ENCODE results near the gene OPN3. TPM values are rescaled to one million over a fixed set of nuclear protein-coding genes. Genes with fewer than 3 reads are reported as not detected.

The OPN3 gene
- total RNA-seq, 1 donor from 2014 or later: 29.8 TPM

DNA sequence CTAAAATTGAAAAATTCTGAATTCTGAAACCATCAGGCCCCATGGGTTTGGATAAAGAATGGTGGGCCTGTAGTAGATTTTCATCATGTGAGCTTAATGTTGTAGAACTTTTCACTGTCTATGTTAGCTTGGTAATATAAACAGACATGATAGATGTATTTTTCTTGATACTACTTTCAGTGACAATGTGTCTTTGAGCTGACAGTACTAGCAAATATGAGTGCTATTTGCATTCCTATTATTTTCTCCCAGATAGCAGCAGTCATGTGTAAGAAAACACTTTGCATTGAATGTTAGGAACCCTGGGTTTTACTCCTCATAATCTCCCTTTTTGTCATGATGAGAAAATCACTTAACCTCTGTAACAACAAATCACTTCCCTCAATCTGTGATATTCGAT, 89.9 kb downstream of the OPN3 start:
- no peaks in the 10 kb centered on the region for H3K27me3 ChIP-seq (ENCODE audit: control insufficient read depth, insufficient read depth, low read length)
- TF ChIP-seq, protein P1, sequence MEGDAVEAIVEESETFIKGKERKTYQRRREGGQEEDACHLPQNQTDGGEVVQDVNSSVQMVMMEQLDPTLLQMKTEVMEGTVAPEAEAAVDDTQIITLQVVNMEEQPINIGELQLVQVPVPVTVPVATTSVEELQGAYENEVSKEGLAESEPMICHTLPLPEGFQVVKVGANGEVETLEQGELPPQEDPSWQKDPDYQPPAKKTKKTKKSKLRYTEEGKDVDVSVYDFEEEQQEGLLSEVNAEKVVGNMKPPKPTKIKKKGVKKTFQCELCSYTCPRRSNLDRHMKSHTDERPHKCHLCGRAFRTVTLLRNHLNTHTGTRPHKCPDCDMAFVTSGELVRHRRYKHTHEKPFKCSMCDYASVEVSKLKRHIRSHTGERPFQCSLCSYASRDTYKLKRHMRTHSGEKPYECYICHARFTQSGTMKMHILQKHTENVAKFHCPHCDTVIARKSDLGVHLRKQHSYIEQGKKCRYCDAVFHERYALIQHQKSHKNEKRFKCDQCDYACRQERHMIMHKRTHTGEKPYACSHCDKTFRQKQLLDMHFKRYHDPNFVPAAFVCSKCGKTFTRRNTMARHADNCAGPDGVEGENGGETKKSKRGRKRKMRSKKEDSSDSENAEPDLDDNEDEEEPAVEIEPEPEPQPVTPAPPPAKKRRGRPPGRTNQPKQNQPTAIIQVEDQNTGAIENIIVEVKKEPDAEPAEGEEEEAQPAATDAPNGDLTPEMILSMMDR (IDR thresholded peaks at IDR 0.05; ENCODE audit: insufficient read depth, low read length, poor library complexity, severe bottlenecking): no peak
- no peak for DNase-seq (ENCODE audit: low read depth)
- no peaks in the 10 kb centered on the region for H3K36me3 ChIP-seq (ENCODE audit: control insufficient read depth, insufficient read depth, low read length)
- H3K4me3 ChIP-seq (ENCODE audit: low read depth, low read length): no peak overlapping the region

DNA sequence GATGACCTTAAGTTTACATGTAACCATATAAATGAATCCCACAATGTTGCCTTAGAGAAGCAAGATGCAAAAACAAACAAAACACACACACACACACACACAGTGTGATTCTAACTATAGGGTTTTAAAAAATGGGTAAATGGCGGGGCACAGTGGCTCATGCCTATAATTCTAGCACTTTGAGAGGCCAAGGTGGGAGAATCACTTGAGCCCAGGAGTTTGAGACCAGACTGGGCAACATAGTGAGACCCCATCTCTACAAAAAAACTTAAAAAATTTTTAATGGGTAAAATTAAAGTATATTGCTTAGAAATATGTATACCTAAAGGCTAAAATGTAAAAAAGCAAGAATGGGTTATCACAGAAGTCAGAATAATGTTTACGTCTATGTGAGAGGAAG, 92.2 kb downstream of the OPN3 start:
- TF ChIP-seq, protein P1 (IDR thresholded peaks at IDR 0.05; ENCODE audit: insufficient read depth, low read length, poor library complexity, severe bottlenecking): no peak
- Histone ChIP-seq H3K4me3 (ENCODE audit: low read depth, low read length) (no peak overlapping the region), H3K27me3 (ENCODE audit: control insufficient read depth, insufficient read depth, low read length) (no peaks in the 10 kb centered on the region), H3K36me3 (ENCODE audit: control insufficient read depth, insufficient read depth, low read length) (no peaks in the 10 kb centered on the region)
- no peak for DNase-seq (ENCODE audit: low read depth)

Other genes with a start within 250 kb of the OPN3 start
- 53.6 and 65.9 TPM in 2 replicates for gene FH, start 120.6 kb downstream of the OPN3 start, total RNA-seq
- gene KMO, start 108.0 kb downstream of the OPN3 start, total RNA-seq: 0.17 and 0.27 TPM in 2 replicates
- gene CHML, start within 50 bp of the OPN3 start, total RNA-seq: 15.3 and 20.5 TPM in 2 replicates
- gene WDR64, start 11.9 kb upstream of the OPN3 start, total RNA-seq: not detected in 2 replicates
- 3.2 and 4.4 TPM in 2 replicates for gene EXO1, start 207.8 kb upstream of the OPN3 start, total RNA-seq